Endothelial cell of umbilical vein (primary cell): Measurements from ENCODE around the gene USP30. TPM values are rescaled to one million over a fixed set of nuclear protein-coding genes. Genes with fewer than 3 reads are reported as not detected.

Source experiments
- BruUV-seq: library from RNA; stranded (reverse); fragments of 400-500 nt; replicated peaks from 2 replicates; lab custom pipeline; 2021; lab: Mats Ljungman, UMichigan
- CTCF ChIA-PET: fragments of 300-600, 350-600 bp; sonication (Branson Sonifier 250); formaldehyde crosslinking; loops from one replicate; lab custom pipeline; 2021; ENCODE audit warnings: antibody characterized with exemption, inconsistent platforms; lab: Charles Lee
- POLR2A ChIA-PET: fragments of 300-600, 350-600 bp; sonication (Branson Sonifier 250); formaldehyde crosslinking; loops from one replicate; lab custom pipeline; 2021; ENCODE audit warnings: antibody characterized with exemption, inconsistent platforms; lab: Charles Lee
- DNase-seq: peaks from one replicate; pipeline ENCODE4 v3.0.0-alpha.2; 2011; ENCODE audit warnings: low read depth, low spot score
- FAIRE-seq: peaks from 2 replicates; lab custom pipeline; 2011; peaks lifted over from hg19 to GRCh38; lab: Jason Lieb, UNC
- H2AFZ ChIP-seq: 2 replicates; pipeline ENCODE4 v1.6.0; 2012; ENCODE audit warnings: low read depth, low read length, control low read depth, inconsistent platforms
- H3K27ac ChIP-seq: 2 replicates; pipeline ENCODE4 v1.5.1; 2011; ENCODE audit warnings: low read depth, mild to moderate bottlenecking, control low read depth, low read length, moderate library complexity; ENCODE audit not compliant: insufficient read depth
- H3K27me3 ChIP-seq, 2 experiments: 2 replicates each; pipeline versions ENCODE4 v1.6.0 to v1.6.1; 2011; ENCODE audit warnings: low read length in 2 of 2, mixed read lengths in 1 of 2; ENCODE audit not compliant: control insufficient read depth in 2 of 2, insufficient read depth in 2 of 2
- H3K36me3 ChIP-seq, 2 experiments: 2 replicates in 1 of 2; 3 replicates in 1 of 2; pipeline ENCODE4 v1.5.1; 2011; ENCODE audit warnings: low read length in 2 of 2, mild to moderate bottlenecking in 1 of 2, moderate library complexity in 1 of 2; ENCODE audit not compliant: control insufficient read depth in 2 of 2, insufficient read depth in 2 of 2; ENCODE audit errors: extremely low read depth in 1 of 2
- H3K4me1 ChIP-seq: 3 replicates; pipeline ENCODE4 v1.5.1; 2011; ENCODE audit warnings: mild to moderate bottlenecking, low read length; ENCODE audit not compliant: control insufficient read depth, insufficient read depth; ENCODE audit errors: extremely low read depth
- H3K4me2 ChIP-seq: 2 replicates; pipeline ENCODE4 v1.6.1; 2011; ENCODE audit warnings: low read length, control low read depth, mixed read lengths; ENCODE audit not compliant: insufficient read depth
- H3K4me3 ChIP-seq, 3 experiments: fragments of 200-600 bp in 1 of 3; sonication (generic), shearing (Covaris generic) in 1 of 3; replicated peaks in 1 of 3; 2 replicates each; pipeline ENCODE4 v1.5.1; 2011 to 2016; ENCODE audit warnings: control low read depth in 3 of 3, low read length in 3 of 3, mild to moderate bottlenecking in 2 of 3, inconsistent platforms in 1 of 3, low read depth in 1 of 3, moderate library complexity in 1 of 3; ENCODE audit not compliant: insufficient read depth in 1 of 3
- H3K79me2 ChIP-seq: 2 replicates; pipeline ENCODE4 v1.6.0; 2012; ENCODE audit warnings: low read length, inconsistent platforms; ENCODE audit not compliant: control insufficient read depth, insufficient read depth
- H3K9ac ChIP-seq: replicated peaks from 2 replicates; pipeline ENCODE3; 2011; ENCODE audit warnings: low read length, control low read depth; ENCODE audit not compliant: insufficient read depth; ENCODE audit errors: extremely low read depth
- H3K9me1 ChIP-seq: replicated peaks from 3 replicates; pipeline ENCODE4 v1.6.0; 2011; ENCODE audit warnings: mild to moderate bottlenecking, low read length; ENCODE audit not compliant: control insufficient read depth, insufficient read depth; ENCODE audit errors: extremely low read depth
- H3K9me3 ChIP-seq: replicated peaks from 2 replicates; pipeline ENCODE4 v1.5.1; 2012; ENCODE audit warnings: low read length, inconsistent platforms; ENCODE audit not compliant: control insufficient read depth, insufficient read depth
- H4K20me1 ChIP-seq: replicated peaks from 2 replicates; pipeline ENCODE3; 2011; ENCODE audit warnings: mild to moderate bottlenecking, low read length; ENCODE audit not compliant: control insufficient read depth, insufficient read depth; ENCODE audit errors: extremely low read depth
- EZH2 ChIP-seq: IDR thresholded peaks from 2 replicates; pipeline ENCODE4 v1.6.1; 2012; ENCODE audit warnings: borderline replicate concordance, low read depth, mild to moderate bottlenecking, moderate library complexity, low read length, inconsistent platforms; ENCODE audit not compliant: severe bottlenecking
- FOS ChIP-seq: IDR thresholded peaks from 2 replicates; pipeline ENCODE4 v1.6.1; 2011; ENCODE audit warnings: mild to moderate bottlenecking, low read length, moderate library complexity, borderline replicate concordance; ENCODE audit not compliant: insufficient read depth
- GATA2 ChIP-seq: IDR thresholded peaks from 2 replicates; pipeline ENCODE4 v1.7.0; 2011; ENCODE audit warnings: low read depth, mild to moderate bottlenecking, moderate library complexity, mixed read lengths, low read length; ENCODE audit not compliant: insufficient read length, insufficient read depth
- JUN ChIP-seq: IDR thresholded peaks from 2 replicates; pipeline ENCODE4 v1.6.1; 2011; ENCODE audit warnings: borderline replicate concordance, low read depth; ENCODE audit not compliant: insufficient read length, insufficient read depth
- MAX ChIP-seq: IDR thresholded peaks from 2 replicates; pipeline ENCODE4 v1.6.1; 2011; ENCODE audit not compliant: insufficient read depth, insufficient read length
- MYC ChIP-seq: IDR thresholded peaks from one replicate; pipeline ENCODE4 v1.6.1; 2011; ENCODE audit warnings: mild to moderate bottlenecking, low read depth, low read length
- POLR2A ChIP-seq: IDR thresholded peaks from 2 replicates; pipeline ENCODE4 v1.6.1; 2012; ENCODE audit warnings: low read depth, mild to moderate bottlenecking, control low read depth, low read length
- POLR2AphosphoS5 ChIP-seq: IDR thresholded peaks from 2 replicates; pipeline ENCODE4 v1.6.1; 2012; ENCODE audit warnings: low read depth, mild to moderate bottlenecking, control low read depth, low read length, moderate library complexity; ENCODE audit not compliant: insufficient read depth
- dilution Hi-C: fragments of 300-500 bp; cut with MboI; formaldehyde crosslinking; loops from one replicate; pipeline ENCODE4 v1.15.0; 2019; ENCODE audit warnings: low sequenced_read_pairs; ENCODE audit not compliant: extremely low pct_ligation_motif_present
- intact Hi-C: fragments of 100-400 bp; cut with micrococcal nuclease; formaldehyde crosslinking; loops from one replicate; pipeline ENCODE4 v1.10.0; 2022
- polyA plus RNA-seq, 4 experiments: library from polyadenylated mRNA; depleted of rRNA in 3 of 4; stranded (reverse) in 3 of 4; unstranded in 1 of 4; fragments of >200 nt; gene quantifications; 2 replicates each; pipeline versions ENCODE4 v1.2.1 to v1.2.3, GENCODE V29; 2011 to 2012; ENCODE audit warnings: missing spikeins in 1 of 4
- total RNA-seq: library from RNA; stranded (reverse); gene quantifications from 2 replicates; pipeline ENCODE4 v1.2.3, GENCODE V29; 2021
- TF ChIP-seq, protein P1 (sequence below), 2 donors: IDR thresholded peaks; 1 replicate in 1 of 2; 2 replicates in 1 of 2; pipeline ENCODE4 v1.5.1; 2011; ENCODE audit warnings: low read length in 2 of 2, mild to moderate bottlenecking in 2 of 2, moderate library complexity in 2 of 2, control low read depth in 1 of 2, inconsistent platforms in 1 of 2, low read depth in 1 of 2; ENCODE audit not compliant: insufficient read depth in 1 of 2; ENCODE audit errors: extremely low read depth in 1 of 2

Gene USP30
- total and polyA plus RNA-seq, 2 donors (not counting 3 experiments of a cell fraction or from before 2014, with no cell fraction given) = 14.2 to 24.3 TPM

DNA sequence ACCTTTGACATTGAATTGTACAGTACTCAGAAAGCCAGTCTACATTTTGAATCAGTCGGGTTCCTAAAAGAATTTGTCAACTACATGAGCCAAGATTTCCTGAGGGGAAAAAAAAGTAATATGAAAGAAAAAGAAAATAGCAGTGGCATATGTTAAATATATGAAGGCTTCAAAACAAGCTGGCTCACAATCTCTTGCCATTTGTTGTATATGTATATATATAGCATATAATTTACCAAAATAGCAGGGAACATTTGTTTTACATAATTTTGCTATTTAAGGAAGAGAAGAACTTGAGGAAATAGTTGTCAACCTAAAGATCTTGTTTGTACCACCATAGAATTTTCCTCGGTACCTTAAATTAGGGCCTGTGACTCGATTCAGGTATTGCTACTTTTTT, 48.4 kb upstream of the USP30 start:
- CTCF ChIA-PET = interaction anchor here (1.1 kb wide), 1 partner anchor 9 kb away, joined by 3 read pairs; no protein-coding TSS in a partner anchor
- Histone ChIP-seq H3K27me3 (no peaks in the 10 kb centered on the region), H3K4me2 (no peak overlapping the region), H3K79me2 (no peaks in the 10 kb centered on the region), H4K20me1 (no peaks in the 10 kb centered on the region), H3K9me1 (no peaks in the 10 kb centered on the region), H3K4me1 (no peaks in the 10 kb centered on the region), H3K27ac (no peak overlapping the region), H3K9me3 (no peaks in the 10 kb centered on the region), H2AFZ (no peak overlapping the region), H3K4me3 (no peak overlapping the region), H3K9ac (no peak overlapping the region), H3K36me3 (no peaks in the 10 kb centered on the region)
- TF ChIP-seq MYC (no peak), POLR2A (no peak), MAX (no peak), EZH2 (no peak), GATA2 (no peak), POLR2AphosphoS5 (no peak)
- intact Hi-C loops (no loop called here), dilution Hi-C loops (no loop called here)
- FAIRE-seq = no peak
- BruUV-seq = no TSS peak
- DNase-seq = no peak
- POLR2A ChIA-PET = no interaction called here

DNA sequence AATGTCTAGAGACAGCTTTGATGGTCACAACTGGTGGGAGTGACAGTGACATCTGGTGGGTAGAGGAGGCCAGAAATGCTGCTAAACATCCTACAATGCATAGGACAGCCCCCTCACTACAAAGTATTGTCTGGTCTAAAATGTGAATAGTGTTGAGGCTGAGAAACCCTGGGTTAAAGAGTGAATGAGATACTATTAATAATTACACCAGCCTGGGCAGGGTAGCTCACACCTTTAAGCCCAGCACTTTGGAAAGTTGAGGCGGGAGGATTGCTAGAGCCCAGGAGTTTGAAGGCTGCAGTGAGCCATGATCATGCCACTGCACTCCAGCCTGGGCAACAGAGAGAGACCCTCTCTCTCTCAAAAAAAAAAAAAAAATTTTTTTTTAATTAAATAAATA, 42.6 kb upstream of the USP30 start:
- Histone ChIP-seq H3K4me3 (no peak overlapping the region), H2AFZ (no peak overlapping the region), H4K20me1 (no peaks in the 10 kb centered on the region), H3K9me3 (no peaks in the 10 kb centered on the region), H3K4me1 (no peaks in the 10 kb centered on the region), H3K36me3 (no peaks in the 10 kb centered on the region), H3K27ac (no peak overlapping the region), H3K27me3 (no peaks in the 10 kb centered on the region), H3K9ac (no peak overlapping the region), H3K9me1 (no peaks in the 10 kb centered on the region), H3K4me2 (no peak overlapping the region), H3K79me2 (no peaks in the 10 kb centered on the region)
- intact Hi-C loops (no loop called here), dilution Hi-C loops (no loop called here)
- ChIA-PET CTCF (no interaction called here), POLR2A (no interaction called here)
- DNase-seq (no peak), FAIRE-seq (no peak)
- BruUV-seq = no TSS peak
- TF ChIP-seq POLR2AphosphoS5 = no peak
- no peak for TF ChIP-seq JUN
- no peak for TF ChIP-seq POLR2A
- TF ChIP-seq, protein P1, sequence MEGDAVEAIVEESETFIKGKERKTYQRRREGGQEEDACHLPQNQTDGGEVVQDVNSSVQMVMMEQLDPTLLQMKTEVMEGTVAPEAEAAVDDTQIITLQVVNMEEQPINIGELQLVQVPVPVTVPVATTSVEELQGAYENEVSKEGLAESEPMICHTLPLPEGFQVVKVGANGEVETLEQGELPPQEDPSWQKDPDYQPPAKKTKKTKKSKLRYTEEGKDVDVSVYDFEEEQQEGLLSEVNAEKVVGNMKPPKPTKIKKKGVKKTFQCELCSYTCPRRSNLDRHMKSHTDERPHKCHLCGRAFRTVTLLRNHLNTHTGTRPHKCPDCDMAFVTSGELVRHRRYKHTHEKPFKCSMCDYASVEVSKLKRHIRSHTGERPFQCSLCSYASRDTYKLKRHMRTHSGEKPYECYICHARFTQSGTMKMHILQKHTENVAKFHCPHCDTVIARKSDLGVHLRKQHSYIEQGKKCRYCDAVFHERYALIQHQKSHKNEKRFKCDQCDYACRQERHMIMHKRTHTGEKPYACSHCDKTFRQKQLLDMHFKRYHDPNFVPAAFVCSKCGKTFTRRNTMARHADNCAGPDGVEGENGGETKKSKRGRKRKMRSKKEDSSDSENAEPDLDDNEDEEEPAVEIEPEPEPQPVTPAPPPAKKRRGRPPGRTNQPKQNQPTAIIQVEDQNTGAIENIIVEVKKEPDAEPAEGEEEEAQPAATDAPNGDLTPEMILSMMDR (IDR thresholded peaks at IDR 0.05; ENCODE audit: extremely low read depth in 1 of 2, insufficient read depth in 1 of 2, low read depth in 1 of 2, low read length in 2 of 2) = no peak
- TF ChIP-seq FOS = no peak
- no peak for TF ChIP-seq EZH2
- TF ChIP-seq MYC = no peak
